Activated naive CD8-positive, alpha-beta T cell treated with anti-CD3 and anti-CD28 coated beads, Interleukin-2, amount 10 ng/mL, durations not matched to agents 7 days and 5 days (primary cell): ENCODE measurements around the gene KMT2A. TPM values are rescaled to one million over a fixed set of nuclear protein-coding genes. Genes with fewer than 3 reads are reported as not detected.
A peak's percentile ranks its signal among the peaks of the same experiment; 100 is the strongest.
"Not testable (repeated sequence)": the region's sequence is repeated elsewhere in the genome, so short reads cannot be mapped to it uniquely, and the experiment has no call there.

Source experiments
- ATAC-seq: fragments of 150-1000 bp; cut with Tn5 transposase; one replicate; pipeline ENCODE4 v1.10.0; 2021; ENCODE audit warnings: low read depth, moderate library complexity
- POLR2A ChIA-PET: fragments of 350-600 bp; sonication (Branson Sonifier 250); formaldehyde crosslinking; loops from one replicate; lab custom pipeline; 2021; ENCODE audit warnings: antibody characterized with exemption; lab: Charles Lee
- DNase-seq: peaks from one replicate; pipeline ENCODE4 v3.0.0; 2021
- H3K27ac Mint-ChIP-seq: one replicate; pipeline ENCODE4 v1.8.0; 2022; ENCODE audit warnings: mild to moderate bottlenecking, mixed read lengths
- H3K27me3 Mint-ChIP-seq: one replicate; pipeline ENCODE4 v1.8.0; 2022; ENCODE audit warnings: mild to moderate bottlenecking, moderate library complexity, mixed read lengths
- H3K36me3 Mint-ChIP-seq: one replicate; pipeline ENCODE4 v1.8.0; 2021; ENCODE audit warnings: mild to moderate bottlenecking, mixed read lengths
- H3K4me1 Mint-ChIP-seq: one replicate; pipeline ENCODE4 v1.8.0; 2021; ENCODE audit warnings: mixed read lengths
- H3K4me3 Mint-ChIP-seq: one replicate; pipeline ENCODE4 v1.8.0; 2022; ENCODE audit warnings: mild to moderate bottlenecking, moderate library complexity, mixed read lengths
- H3K9me3 Mint-ChIP-seq: one replicate; pipeline ENCODE4 v1.8.0; 2021; ENCODE audit warnings: mixed read lengths
- total RNA-seq, 2 experiments: library from RNA; stranded (reverse); gene quantifications; one replicate each; pipeline ENCODE4 v1.2.3, GENCODE V29; 2021

Gene KMT2A
- total RNA-seq, 2 experiments from 2014 or later = 117 to 126 TPM

DNA sequence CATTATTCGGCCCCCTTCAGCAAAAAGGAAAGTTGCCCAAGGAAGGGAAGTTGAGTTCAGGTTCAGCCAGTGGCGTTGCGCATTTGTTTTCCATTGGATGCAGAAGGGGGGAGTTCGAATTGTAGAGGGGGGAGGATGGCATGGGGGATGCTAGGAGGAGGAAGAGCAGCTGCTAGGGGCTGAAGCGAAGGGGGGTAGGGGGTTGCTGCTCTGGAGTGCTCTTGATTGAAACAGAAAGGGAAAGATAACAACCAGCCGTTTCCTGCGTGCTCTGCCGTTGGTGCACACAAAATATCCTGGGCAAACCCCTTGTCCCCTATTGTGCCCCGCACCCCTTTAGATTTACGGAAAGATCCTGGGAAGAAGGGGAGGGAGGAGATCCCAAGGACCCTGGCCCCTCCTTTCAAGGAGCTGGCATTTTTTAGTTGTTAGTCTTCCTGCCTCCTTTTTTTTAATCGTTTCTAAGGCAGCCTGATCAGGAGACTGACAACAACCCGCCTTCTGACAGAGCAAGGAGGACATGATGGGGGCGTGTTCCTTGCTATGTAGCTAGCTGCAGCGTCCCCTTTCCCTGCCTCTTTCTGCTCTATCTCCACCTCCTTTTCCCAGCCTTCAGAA lies 2.1 kb downstream of the KMT2A start:
- POLR2A ChIA-PET = interaction anchor here (0.6 to 1.5 kb wide), 8 partner anchors 10 to 683 kb away, joined by 3 to 7 read pairs (median 4); partner anchors contain the start of genes CD3D and SCN4B
- H3K36me3 Mint-ChIP-seq = peaks cover 8% of the 10 kb centered on the region
- no peaks in the 10 kb centered on the region for H3K9me3 Mint-ChIP-seq
- no peaks in the 10 kb centered on the region for H3K27me3 Mint-ChIP-seq
- peaks cover 46% of the 10 kb centered on the region for H3K4me1 Mint-ChIP-seq
- peak overlapping the region; percentile 98 for H3K4me3 Mint-ChIP-seq
- DNase-seq (peak; percentile 49), ATAC-seq (peak; percentile 27)
- peak overlapping the region; percentile 94 for H3K27ac Mint-ChIP-seq

DNA sequence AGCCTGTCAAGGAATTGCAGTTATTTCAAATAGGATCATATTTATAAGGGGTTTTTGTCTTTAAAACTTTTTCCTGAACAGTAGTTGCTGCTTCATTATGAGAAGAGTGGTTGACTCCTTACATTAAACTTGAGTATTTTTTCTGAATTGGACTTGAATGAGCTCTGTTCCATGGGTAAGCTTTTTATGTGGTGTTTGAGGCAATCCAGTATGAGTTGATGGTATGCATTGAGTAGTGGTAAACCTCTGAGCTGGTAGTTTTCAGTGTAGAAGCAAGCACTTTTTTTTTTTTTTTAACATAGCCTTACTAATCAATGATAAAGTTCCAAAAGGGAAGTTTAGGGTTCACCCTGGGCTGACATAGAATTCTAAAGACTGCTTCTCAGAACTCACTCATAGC lies 3.4 kb downstream of the KMT2A start:
- DNase-seq (no peak), ATAC-seq (no peak)
- no peaks in the 10 kb centered on the region for H3K9me3 Mint-ChIP-seq
- H3K36me3 Mint-ChIP-seq = peaks cover 15% of the 10 kb centered on the region
- POLR2A ChIA-PET = interaction anchor here (0.6 to 1.4 kb wide), 3 partner anchors 37 to 102 kb away, joined by 3 to 6 read pairs (median 4); no protein-coding TSS in a partner anchor
- no peaks in the 10 kb centered on the region for H3K27me3 Mint-ChIP-seq
- H3K4me1 Mint-ChIP-seq = peaks cover 42% of the 10 kb centered on the region
- peak overlapping the region; percentile 22 for H3K27ac Mint-ChIP-seq
- H3K4me3 Mint-ChIP-seq = peak overlapping the region; percentile 98

DNA sequence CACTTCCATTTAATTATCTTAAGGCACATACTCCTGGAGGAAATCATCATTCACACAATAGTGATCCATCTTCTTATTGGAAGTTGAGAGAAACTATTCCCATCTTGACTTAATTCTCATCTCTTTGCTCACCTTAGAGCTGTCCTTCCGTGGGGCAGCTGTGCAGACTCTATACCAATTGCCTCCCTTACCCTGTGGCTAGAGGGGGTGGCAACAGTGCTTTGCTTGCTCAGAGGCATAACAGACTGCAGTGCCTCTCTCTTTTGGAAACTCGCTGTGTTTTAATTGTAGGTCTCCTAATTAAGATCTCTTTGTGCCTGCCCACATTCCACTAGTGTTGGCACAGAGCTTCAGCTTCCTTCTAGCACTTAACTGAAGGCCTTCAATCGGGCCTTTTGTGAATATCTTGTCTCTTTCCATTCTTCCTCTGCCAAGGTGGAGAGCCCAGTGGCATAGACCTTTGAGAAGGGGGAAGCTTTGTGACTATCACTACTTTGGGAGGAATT lies 5.5 kb downstream of the KMT2A start:
- Mint-ChIP-seq H3K27ac (peak overlapping the region; percentile 39), H3K27me3 (no peaks in the 10 kb centered on the region), H3K36me3 (peaks cover 26% of the 10 kb centered on the region), H3K4me1 (peaks cover 47% of the 10 kb centered on the region), H3K4me3 (no peak overlapping the region), H3K9me3 (no peaks in the 10 kb centered on the region)
- no peak for DNase-seq
- ATAC-seq = no peak
- POLR2A ChIA-PET = no interaction called here

DNA sequence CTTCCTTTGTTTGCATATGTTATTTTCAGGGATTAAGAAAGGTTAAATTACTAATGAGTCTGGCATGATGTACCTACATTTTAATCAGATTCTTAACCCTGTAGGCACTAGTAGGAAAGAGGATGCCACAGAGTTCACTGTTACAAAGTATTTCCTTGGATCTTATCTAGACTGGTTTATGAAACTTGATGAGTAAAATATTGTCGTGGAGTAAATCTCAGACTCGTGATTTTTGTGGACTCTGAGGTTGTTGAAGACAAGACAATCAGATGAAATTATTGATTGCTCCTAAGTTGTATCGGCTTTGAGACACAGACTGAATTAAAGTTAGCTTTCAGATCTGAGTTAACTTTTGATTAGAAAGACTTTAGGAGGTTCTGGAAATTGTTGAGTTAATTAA lies 6.0 kb downstream of the KMT2A start:
- DNase-seq = no peak
- H3K27me3 Mint-ChIP-seq = no peaks in the 10 kb centered on the region
- POLR2A ChIA-PET = no interaction called here
- peaks cover 29% of the 10 kb centered on the region for H3K36me3 Mint-ChIP-seq
- H3K4me1 Mint-ChIP-seq = peaks cover 49% of the 10 kb centered on the region
- no peak for ATAC-seq
- H3K4me3 Mint-ChIP-seq = no peak overlapping the region
- H3K27ac Mint-ChIP-seq = no peak overlapping the region
- H3K9me3 Mint-ChIP-seq = no peaks in the 10 kb centered on the region

DNA sequence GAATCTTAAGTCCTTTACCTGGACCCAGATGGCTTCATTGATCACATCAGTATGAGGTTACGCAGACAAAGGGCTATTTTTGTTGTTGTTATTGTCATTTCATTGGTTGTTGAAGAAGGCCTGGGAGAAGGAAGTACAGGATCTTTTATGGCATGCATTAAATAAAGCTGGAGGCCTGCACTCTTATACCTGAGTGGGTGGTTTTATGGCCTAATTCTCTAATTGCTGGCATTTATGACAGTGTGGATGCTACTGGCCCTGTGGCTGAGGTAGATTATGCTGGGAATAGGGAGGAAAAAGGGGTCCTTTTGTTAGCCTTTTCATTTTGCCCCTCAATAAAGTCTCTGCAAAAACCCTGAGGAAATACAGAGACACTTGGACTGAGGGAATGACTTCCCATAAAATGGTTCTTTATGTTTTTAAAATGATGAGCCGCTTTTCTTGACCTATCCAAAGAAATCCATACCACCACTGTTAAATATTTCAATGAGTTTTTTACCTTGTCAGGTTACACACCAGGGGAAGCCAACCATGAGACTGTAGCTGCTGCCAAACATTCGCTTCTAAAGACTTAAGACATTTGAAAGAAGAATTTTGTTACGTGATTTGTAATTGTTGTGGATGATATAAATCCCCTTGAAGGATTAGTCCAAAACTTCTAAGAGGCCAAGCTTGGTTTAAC lies 6.8 kb downstream of the KMT2A start:
- POLR2A ChIA-PET = no interaction called here
- no peaks in the 10 kb centered on the region for H3K27me3 Mint-ChIP-seq
- H3K9me3 Mint-ChIP-seq = no peaks in the 10 kb centered on the region
- peaks cover 56% of the 10 kb centered on the region for H3K4me1 Mint-ChIP-seq
- ATAC-seq (no peak), DNase-seq (no peak)
- H3K36me3 Mint-ChIP-seq = peaks cover 32% of the 10 kb centered on the region
- no peak overlapping the region for H3K27ac Mint-ChIP-seq
- no peak overlapping the region for H3K4me3 Mint-ChIP-seq

DNA sequence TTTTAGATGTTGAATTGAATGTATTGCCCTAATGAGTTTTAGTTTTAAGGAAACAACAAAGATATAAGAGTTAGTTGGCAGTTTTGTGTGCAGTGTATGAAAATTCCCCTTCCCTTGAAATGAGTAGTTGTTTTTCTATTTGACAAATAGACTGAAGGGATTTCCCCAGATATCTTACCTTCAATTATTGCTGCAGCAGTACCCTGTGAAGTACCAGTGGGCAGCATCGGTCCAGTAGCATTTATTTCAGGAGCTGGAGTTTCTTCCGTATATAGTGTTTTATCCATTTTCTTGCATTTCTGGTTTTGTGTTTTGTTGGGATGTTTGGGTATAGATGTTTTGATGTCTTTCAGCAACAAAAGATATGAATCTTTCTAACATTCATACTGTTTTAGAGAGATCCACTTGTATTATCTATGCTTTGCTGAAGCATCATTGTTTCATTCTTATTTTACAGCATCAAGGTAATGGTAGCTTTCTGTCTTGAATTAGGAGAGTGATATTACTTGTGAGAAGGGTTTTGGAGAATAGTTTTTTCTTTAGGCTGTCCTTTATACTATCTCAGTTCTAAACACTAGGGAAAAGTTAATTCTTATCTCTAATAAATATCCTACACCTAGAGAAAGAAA lies 7.4 kb downstream of the KMT2A start:
- Mint-ChIP-seq H3K4me1 (peaks cover 62% of the 10 kb centered on the region), H3K4me3 (no peak overlapping the region), H3K27ac (no peak overlapping the region), H3K9me3 (no peaks in the 10 kb centered on the region), H3K27me3 (no peaks in the 10 kb centered on the region), H3K36me3 (peaks cover 32% of the 10 kb centered on the region)
- ATAC-seq = no peak
- no peak for DNase-seq
- POLR2A ChIA-PET = interaction anchor here (0.9 to 1.2 kb wide), 2 partner anchors 7 to 45 kb away, joined by 3 read pairs; partner anchors contain the start of gene KMT2A

DNA sequence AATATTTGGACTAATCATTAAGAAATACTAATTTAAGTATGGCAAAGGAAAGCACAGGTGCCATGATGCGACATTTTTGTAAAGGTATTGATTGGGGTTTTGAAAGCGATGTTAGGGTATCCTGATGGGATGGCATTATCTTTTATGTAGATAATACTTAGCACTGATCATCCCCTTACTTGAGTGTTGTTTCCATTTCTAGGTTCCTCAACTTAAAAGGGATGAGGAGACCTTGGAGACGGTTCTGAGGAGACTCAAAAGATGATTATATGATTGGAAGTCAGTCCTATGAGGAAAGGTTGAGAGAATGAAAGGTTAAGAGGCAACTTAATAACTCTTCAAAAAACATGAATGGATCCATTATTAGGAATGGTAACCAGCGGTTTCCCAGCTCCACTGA lies 11.1 kb downstream of the KMT2A start:
- Mint-ChIP-seq H3K4me3 (peak overlapping the region; percentile 38), H3K9me3 (no peaks in the 10 kb centered on the region), H3K36me3 (peaks cover 37% of the 10 kb centered on the region), H3K27me3 (no peaks in the 10 kb centered on the region), H3K4me1 (peaks cover 46% of the 10 kb centered on the region), H3K27ac (peak overlapping the region; percentile 28)
- ATAC-seq (no peak), DNase-seq (no peak)
- POLR2A ChIA-PET = interaction anchor here (0.8 to 1.7 kb wide), 2 partner anchors 9 to 12 kb away, joined by 3 to 15 read pairs; partner anchors contain the start of gene KMT2A

DNA sequence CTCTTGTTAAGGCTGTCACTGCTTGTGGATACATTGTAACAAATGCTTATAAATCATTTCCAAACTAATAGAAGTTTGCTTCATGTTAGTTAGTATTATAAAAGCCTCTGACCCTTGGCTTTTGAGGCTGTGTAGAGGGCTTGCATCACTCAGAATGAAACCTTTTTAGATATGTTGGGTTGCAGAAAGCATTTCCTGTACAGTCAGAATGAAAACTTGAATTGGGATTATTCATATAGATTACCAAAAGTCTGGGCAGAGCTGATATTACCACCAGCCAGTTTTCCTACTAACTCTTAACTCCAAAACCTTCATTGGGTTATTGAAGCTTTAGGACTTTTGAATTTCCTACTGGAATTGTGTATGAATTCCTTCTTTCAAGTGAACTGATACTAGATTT lies 12.0 kb downstream of the KMT2A start:
- POLR2A ChIA-PET = interaction anchor here (0.8 to 1.7 kb wide), 2 partner anchors 10 to 13 kb away, joined by 3 to 15 read pairs; partner anchors contain the start of gene KMT2A
- H3K27me3 Mint-ChIP-seq = no peaks in the 10 kb centered on the region
- peaks cover 43% of the 10 kb centered on the region for H3K36me3 Mint-ChIP-seq
- DNase-seq (no peak), ATAC-seq (peak; percentile 85)
- H3K4me3 Mint-ChIP-seq = peak overlapping the region; percentile 6
- H3K27ac Mint-ChIP-seq = no peak overlapping the region
- peaks cover 42% of the 10 kb centered on the region for H3K4me1 Mint-ChIP-seq
- no peaks in the 10 kb centered on the region for H3K9me3 Mint-ChIP-seq

DNA sequence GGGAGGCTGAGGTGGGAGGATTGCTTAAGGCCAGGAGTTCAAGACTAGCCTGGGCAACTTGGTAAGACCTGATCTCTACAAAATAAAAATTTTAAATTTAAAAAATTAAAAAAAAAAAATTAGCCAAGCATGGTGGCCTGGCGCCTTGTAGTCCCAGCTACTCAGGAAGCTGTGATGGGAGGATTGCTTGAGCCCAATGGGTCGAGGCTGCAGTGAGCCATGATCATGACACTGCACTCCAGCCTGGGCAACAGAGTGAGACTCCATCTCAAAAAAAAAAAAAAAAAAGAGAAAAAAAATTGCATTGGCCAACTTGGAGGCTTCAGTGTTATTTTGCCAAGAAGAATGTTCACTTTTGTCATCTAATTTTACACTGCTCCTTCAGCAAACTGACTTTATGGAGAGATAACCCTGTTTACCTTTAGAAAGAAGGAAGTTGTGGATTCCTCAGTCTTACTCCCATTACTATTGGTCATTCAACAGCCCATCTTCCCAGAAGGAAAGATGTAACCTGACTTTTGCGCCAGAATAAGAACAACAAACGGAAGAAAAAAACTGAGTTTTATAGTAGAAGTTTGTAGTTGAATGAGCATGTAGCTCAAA lies 13.1 kb downstream of the KMT2A start:
- Mint-ChIP-seq H3K27ac (no peak overlapping the region), H3K9me3 (no peaks in the 10 kb centered on the region), H3K4me1 (peaks cover 40% of the 10 kb centered on the region), H3K36me3 (peaks cover 43% of the 10 kb centered on the region), H3K27me3 (no peaks in the 10 kb centered on the region), H3K4me3 (no peak overlapping the region)
- POLR2A ChIA-PET = no interaction called here
- ATAC-seq = no peak
- DNase-seq = no peak

DNA sequence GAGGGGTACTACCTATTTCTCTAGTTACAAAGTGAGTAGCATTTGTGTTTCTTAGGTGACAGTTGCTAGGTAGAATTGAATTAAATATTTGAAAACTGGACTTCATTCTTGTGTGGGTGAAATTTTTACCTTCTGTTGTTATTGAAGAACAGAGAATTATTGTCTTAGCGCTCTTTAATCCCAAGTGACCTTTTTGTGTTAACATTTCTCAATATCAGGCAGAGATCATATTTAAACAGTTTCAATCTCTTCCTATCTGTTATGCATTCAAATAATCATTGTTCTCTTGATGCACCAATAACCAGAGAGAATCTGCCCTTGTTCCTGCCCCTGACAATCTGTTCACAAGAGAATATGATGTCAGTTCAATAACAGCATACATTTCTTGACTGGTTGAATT lies 14.2 kb downstream of the KMT2A start:
- Mint-ChIP-seq H3K27ac (no peak overlapping the region), H3K27me3 (no peaks in the 10 kb centered on the region), H3K9me3 (no peaks in the 10 kb centered on the region), H3K4me1 (peaks cover 37% of the 10 kb centered on the region), H3K36me3 (peaks cover 39% of the 10 kb centered on the region), H3K4me3 (no peak overlapping the region)
- POLR2A ChIA-PET = no interaction called here
- no peak for ATAC-seq
- DNase-seq = no peak

DNA sequence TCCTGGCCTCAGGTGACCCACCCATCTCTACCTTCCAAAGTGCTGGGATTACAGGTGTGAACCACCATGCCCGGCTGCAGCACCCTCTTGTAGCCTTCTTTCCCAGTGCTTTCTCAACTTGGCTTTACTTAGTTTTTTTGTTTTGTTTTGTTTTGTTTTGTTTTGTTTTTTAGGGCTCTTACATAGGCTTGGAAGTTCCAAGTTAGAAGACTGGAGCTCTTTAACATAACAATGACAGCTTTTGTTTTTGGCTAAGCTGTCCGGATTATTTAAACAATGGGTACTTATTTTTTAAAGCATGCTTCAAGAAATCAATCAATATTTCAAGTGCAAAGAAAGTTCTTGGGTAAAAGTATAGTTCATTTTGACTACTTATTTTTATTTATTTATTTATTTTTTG lies 25.9 kb downstream of the KMT2A start:
- no peaks in the 10 kb centered on the region for H3K27me3 Mint-ChIP-seq
- no peak for ATAC-seq
- H3K9me3 Mint-ChIP-seq = no peaks in the 10 kb centered on the region
- no peak overlapping the region for H3K27ac Mint-ChIP-seq
- peaks cover 12% of the 10 kb centered on the region for H3K36me3 Mint-ChIP-seq
- H3K4me3 Mint-ChIP-seq = no peak overlapping the region
- H3K4me1 Mint-ChIP-seq = peaks cover 15% of the 10 kb centered on the region
- DNase-seq = no peak
- POLR2A ChIA-PET = no interaction called here

DNA sequence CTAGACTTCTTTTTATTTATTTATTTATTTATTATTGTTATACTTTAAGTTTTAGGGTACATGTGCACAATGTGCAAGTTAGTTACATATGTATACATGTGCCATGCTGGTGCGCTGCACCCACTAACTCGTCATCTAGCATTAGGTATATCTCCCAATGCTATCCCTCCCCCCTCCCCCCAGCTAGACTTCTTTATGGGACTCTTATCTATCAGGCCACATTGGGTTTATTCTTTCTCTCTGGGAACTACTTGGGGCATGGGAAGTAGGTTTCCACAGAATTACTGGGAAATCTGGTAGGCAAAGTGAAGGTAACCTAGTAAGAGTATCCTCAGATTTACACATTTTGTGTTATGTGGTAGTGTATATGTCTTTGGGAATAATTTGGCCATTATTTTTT lies 32.7 kb downstream of the KMT2A start:
- H3K27me3 Mint-ChIP-seq, POLR2A ChIA-PET, H3K9me3 Mint-ChIP-seq, H3K4me3 Mint-ChIP-seq, ATAC-seq, DNase-seq, H3K27ac Mint-ChIP-seq, H3K4me1 Mint-ChIP-seq: not testable (repeated sequence)
- H3K36me3 Mint-ChIP-seq = peaks cover 24% of the 10 kb centered on the region

DNA sequence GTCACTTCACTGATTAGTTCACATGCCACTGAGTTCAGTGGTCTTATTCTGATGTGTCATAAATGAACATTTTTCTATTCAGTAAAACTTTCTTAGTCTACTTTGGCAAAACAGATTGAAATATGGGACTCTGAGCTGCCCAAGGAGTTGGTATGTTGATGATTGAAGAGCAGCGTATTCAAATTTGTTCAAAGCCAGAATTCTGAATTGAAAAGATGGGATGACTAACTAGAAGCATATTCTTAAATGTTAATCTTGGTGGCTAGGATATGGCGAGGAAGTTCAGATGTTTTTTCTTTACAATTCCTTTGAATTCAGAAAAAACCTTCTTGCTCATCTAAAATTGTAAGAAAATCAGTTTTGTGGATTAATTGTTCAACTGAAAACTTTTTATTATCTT lies 34.7 kb downstream of the KMT2A start:
- POLR2A ChIA-PET = no interaction called here
- ATAC-seq (no peak), DNase-seq (no peak)
- H3K36me3 Mint-ChIP-seq = peaks cover 28% of the 10 kb centered on the region
- no peaks in the 10 kb centered on the region for H3K27me3 Mint-ChIP-seq
- peaks cover 8% of the 10 kb centered on the region for H3K4me1 Mint-ChIP-seq
- no peak overlapping the region for H3K27ac Mint-ChIP-seq
- H3K4me3 Mint-ChIP-seq = no peak overlapping the region
- H3K9me3 Mint-ChIP-seq = no peaks in the 10 kb centered on the region
